Stimulated activated CD8-positive, alpha-beta memory T cell treated with anti-CD3 and anti-CD28 coated beads, Interleukin-12 subunit alpha, Interleukin-12 subunit beta, amount 100 ng/mL, for 4 hours (primary cell): ENCODE measurements around the gene GNL2.
"Not testable (repeated sequence)": the region's sequence is repeated elsewhere in the genome, so short reads cannot be mapped to it uniquely, and the experiment has no call there.

Experiments
- DNase-seq: peaks from one replicate; pipeline ENCODE4 v3.0.0-alpha.2; 2020; ENCODE audit warnings: low read depth

GNL2 gene

DNA sequence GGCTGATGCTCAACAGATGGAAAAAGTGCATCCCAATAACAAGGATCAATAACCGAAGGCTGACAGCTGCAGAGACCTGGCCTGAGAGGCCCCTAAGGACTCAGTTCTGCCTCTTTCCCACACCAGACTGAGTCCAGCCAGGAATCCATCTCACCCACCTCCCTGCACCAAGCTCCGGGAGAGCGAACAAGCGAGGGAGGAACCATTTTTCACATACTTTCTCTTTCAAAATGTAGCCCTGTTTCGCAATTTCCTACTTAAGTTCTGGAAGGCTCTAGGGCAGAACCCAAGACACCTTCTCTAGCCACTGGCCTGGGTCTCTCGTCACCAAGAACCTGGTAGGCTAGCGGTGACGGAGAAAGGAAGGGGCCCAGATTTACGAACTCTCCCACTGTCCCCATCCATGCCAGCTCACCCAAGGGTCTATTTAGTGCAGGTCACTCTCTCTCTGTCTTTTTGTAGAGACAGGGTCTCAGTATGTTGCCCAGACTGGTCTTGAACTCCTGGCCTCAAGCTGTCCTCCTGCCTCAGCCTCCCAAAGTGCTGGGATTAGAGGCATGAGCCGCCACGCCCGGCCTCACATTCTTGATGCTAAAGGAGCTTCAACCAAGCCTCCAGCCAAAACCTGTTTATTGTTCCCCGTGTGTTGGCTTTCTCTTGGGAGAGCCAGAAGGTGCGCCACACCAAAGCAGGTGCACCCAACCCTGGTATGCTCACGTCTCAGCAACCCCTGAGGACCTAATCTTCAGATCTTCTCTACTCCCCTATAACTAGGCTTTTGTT is 10.9 kb upstream of the GNL2 start:
- no peak for DNase-seq

DNA sequence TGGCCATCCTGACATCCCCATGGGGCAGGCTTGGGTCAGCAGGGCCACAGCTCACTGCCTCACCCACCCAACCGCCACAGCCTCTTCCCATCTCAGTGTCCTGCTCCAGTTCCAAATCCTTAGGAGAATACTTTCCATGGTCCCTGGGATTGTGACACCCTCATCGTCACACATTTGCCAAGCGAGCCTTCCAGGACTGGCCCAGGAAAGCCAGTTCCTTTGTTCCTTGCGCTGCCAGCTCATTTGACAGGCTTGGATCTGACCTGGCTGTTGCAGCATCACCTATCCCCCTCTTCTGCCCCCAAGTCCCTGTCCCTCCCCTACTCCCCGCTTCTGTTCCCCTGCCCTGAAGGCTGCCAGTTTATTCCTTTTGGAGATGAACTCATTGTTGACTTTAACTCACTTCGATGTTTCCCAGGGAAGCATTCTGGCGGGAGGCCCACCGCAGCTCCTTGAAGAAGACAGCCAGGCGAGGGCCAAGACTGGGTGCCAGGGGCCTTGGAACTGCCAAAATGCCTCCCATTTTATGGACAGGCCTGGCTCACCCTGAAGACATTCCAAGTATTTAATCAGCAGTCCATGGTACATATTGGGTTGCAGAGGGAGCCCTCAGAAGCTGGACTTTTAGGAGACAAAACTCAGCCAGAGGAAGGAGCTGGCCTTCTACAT is 10.2 kb upstream of the GNL2 start:
- no peak for DNase-seq

DNA sequence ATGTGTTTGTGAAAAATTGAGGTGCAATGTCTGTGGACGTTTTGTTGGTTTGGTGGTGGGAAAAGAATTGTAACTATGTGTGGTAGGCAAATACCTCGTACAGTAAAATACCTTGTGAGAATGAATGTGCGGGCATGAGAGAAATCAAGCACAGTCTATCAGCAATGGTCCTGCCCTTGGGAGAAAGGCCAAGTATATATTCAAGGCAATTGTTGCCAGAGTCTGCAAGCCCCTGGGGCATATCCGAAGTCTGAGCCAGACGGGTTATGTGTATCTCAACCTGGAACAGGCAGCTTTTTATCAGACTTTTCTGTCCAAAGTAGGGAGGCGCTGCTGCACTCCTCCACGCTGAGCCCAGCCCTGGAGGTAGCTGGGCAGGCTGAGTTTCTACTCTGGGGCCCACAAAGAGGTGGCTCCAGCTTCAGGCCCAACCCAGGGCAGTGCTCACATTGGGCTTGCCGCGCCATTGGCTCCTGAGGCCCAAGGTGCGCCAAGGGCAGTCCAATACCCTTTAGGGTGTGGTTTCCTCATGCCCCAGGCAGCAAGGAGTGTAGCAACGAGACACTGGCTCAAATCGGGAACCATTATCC is 9.4 kb upstream of the GNL2 start:
- DNase-seq, result no peak

DNA sequence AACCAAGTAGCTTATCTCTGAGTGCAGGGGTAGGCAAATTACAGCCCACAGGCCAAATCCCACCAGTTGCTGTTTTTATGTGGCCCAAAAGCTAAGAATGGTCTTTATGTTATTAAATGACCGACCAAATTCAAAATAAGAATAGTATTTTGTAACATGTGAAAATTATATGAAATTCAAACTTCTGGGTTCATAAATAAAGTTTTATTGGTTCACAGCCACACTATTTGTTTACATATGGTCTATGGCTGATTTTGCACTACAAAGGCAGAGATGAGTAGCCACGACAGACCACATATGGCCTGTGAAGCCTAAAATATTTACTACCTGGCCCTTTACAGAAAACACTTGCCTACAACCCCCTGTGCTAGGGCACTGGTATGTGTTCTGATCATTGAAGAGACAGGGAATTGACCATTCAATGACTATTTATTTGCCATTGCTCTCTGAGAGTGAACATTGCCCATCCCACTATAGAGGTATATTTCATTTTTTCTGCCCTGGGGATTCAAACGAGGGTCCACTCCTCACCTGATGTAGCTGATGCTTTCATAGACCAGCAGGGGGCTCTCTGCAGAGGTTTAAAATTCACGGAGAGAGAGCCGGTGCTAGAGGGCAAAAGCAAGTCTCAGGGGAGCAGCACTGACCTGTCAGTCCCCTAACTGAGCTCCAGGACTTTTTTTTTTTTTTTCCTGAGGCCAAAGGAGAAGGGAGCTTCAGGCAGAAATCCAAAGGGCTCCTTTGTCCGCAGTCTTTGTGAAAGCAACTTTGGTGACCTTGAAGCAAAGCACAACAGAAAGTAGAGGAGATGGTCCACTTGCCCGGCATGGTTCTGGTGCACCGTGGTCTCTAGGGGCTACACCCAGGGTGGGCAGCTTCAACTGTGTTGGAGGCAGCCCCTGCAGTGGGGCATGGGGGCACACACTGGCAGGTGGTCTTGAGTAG is 7.3 kb upstream of the GNL2 start:
- no peak for DNase-seq

DNA sequence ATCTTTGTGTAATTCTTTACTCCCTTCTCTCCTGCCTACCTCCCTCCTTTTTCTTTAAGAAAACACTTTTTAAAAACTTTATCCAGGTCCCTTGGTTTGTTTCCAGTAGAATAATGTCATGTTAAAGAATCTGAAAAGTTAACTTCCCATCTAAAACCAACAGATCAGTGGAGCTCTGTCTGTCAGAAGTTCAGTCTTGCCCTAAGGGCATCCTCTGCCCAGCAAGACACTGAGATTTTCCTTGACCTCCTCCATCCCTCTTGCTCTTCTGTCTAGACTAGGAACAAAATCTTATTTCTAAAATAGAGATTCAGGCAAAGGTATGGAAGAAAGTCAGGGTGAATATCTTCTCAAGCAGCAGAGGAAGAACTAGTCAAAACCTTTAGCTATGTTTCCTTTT is 5.7 kb upstream of the GNL2 start:
- DNase-seq, result no peak

DNA sequence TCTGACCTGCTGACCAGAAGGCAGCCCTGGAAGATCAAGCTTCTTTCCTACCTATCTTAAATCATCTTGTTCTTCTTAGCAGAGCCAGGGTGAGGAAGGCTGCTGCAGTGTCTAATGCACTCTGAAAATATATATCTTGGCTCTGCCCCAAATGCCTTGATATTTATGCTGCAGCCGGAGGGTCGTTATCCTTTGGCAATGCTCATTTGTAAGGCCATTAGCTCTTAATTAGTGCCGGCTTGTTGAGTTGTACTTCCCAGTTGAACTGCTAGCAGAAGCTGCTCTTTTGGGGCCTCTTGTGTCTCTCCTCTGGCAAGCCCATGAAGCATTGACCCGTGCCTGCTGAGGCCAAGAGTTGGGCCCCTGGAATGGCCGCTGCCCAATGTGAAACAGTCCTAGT is 4.2 kb upstream of the GNL2 start:
- DNase-seq, result no peak

DNA sequence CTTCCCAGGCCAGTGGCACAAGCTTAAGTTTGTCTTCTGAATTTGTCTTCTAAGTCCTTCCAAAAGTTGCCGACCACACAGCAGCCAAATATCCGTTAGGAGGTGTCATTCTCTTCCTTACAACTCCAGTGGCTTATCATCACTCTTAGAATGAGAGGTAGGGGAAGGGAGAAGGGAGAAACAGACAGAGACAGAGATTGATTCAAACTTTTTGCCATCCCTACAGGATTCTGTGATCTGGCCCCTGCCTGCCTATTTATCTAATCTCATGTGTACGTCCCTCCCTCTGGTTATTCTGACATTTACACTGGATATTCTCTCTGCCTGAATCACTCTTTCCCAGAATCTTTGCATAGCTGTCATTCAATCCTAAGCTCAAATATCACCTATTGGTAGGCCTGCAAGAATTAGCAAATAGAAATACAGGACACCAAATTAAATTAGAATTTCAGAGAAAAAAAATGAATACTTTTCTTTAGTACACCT is 488 bp upstream of the GNL2 start:
- no peak for DNase-seq

DNA sequence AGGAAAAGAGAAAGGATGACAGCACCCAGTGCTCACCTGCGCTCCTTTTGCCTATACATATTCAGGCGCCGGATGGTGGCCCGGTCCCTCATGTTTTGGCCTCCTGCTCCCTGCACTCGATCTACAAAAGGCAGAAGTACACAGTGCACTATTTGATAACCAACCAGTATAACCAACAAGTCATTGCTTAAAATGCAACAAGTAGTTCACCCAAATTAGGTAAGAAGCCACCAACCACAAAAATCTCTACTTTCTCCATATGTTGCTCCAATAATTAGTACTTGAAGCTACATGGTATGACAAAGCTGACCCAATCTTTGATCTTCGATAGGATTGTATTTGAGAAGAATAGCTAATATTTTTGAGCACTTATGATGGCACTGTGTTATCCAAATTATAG is 2.0 kb downstream of the GNL2 start:
- no peak for DNase-seq

DNA sequence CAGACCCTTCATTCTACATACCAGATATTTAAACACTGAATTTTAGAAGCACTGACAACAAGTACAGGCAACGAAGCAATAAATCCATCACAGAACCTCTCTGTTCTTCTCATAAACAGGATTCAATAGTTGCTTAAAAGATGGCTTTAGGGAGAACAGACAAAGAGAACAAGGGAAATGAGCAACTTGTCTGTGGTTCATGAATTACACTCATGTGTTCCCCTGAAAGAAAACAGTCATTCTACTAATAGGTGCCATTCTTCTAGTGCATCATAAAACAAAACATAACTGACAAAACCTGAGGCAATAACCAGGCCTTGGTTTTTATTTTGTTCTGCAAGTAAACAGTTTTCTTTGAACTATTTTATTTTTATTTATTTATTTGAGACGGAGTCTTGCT is 6.8 kb downstream of the GNL2 start:
- DNase-seq, result no peak

DNA sequence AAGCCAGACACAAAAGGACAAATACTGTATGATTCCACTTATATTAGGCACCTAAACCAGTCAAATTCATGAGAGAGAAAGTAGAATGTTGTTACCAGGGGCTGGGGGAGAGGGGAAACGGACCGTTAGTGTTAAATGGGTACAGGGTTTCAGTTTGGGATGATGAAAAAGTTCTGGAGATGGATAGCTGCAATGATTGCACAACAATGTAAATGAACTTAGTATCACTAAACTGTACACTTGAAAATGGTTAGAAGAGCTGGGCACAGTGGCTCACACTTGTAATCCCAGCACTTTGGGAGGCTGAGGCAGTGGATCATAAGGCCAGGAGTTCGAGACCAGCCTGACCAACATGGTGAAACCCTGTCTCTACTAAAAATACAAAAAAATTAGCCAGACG is 11.2 kb downstream of the GNL2 start:
- DNase-seq, result not testable (repeated sequence)

DNA sequence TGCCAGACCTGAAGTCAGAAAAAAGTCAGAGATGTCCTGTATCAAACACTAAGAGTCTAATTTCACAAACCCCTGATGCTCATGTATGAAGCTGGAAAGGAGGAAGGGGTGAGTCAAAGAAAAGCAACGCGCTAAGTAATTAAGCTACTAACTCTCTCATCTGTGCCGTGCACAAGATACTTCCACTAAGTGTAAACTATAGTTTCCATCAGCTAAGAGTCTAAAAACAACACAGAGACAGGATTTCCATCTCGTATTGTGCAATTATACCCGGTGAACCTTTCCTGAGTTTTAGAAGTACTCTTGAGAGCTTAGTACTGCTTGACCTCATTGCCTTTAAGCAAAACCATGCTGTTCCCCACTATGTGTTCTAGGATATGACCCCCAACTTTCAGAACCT is 20.0 kb downstream of the GNL2 start:
- no peak for DNase-seq

DNA sequence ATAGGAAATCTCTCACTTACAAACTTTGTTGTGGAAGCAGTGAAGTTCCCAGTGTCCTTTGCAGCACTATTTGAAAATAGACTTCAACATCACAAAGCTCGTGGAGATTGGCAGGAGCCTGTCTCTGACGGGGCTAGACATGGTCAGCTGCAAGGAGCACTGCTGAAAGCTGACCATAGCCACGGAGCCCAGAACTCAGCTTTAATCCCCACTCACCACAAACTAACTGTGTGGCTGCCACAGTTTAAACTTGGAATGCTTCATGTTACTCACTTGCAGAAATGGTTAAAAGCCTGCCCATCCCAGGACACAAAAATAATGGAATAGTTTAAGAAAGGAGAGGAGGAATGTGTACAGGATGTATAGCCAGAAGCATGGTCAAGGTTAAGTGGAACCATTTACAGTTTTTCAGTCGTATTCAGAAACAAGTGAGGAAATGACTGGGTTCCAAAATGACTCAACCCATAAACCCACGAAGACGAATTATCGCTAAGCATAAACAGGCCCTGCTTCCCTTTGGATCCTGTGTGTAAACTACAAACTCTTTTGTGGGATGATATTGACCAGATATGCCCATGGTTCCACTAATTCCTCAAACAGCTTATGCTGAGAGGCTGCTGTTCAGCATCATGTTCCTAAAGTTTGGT is 20.8 kb downstream of the GNL2 start:
- DNase-seq, result no peak

DNA sequence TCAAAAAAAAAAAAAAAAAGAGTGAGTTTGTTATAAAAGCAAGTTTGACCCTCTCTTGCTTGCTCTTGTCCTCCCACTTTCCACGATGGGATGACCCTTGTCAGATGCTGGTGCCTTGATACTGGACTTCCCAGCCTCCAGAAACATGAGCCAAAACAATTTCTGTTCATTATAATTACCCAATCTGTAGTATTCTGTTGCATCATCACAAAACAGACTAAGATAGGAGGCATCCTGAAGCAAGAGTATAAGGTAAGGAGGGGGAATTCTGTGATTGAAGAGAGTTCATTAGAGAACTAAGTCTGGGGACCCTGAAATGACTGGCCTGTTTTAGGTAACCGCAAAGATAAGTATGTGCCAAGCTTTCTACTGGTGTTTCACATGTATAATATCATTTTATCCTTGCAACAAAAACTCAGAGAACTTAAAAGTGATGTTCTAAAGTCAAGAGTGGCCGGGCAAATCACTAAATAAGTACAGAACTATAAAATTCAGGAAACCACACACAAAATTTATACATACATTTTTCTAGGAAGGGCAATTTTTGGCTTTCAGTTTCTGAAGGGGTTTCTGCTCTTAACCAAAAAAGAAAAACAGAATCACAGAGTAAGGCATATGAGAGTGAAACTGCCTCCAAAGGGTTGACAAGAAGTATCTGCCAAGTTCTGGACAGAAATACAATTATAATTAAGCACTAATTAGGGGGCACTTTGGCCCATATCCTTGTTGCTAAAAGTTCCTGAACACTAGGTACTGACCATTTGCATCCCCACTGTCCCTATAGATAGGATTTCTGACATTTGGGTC is 25.0 kb downstream of the GNL2 start:
- DNase-seq, result no peak

DNA sequence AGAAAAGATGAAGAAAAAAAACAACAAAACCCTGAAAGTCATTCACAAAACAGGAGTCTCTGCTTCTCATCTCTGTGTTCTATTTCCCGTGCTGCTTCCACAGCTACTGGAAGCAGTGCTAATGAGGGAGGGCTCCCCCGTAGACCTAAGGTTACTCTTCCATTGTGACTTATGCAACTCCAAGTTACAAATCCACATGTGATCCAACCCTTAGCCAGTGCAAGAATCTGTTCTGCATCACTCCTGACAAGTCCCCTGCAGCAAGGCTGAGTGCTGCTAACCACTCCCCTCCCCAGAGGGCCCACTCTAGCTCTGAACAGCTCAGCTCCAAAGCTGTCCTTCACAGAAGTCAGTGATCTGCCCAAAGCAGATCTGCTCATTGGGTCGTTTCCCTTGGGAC is 28.7 kb downstream of the GNL2 start:
- DNase-seq, result no peak

DNA sequence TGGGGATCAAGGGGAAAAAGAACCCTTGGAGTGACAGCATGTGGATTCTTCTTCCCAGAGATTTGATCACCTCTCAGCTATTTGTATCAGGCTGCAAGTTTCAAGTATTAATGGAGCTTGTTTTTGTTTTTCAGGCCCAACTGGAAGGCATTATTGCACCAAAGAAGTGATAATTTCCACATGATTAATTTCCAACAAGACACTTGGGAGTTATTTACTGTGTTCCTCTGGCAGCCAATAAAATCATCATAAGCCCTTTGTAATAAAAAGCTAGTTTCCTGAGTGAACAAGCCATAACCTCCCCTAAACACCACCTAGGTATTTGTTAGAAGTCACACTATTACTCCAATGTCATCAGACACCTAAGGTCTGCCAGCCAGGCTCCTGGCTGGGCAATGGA is 30.8 kb downstream of the GNL2 start:
- no peak for DNase-seq

DNA sequence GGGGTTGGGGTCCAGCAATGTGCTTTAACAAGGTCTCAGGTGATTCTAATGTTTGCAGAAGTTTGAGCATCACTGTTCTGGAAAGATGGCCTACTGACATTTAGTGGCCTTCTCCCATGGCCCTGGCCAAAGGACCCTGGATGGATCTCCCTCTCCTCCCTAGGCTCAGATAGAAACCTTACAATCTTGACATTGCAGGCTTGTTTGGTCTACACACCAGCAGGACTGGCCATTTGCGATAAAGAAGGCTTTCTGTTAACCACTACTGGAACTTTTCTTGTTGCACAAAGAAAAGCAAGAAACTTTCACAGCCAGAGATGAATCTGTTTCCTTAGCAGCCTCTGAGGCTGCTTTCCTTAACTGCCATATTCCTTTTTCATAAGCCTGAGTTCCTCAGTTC is 32.8 kb downstream of the GNL2 start:
- no peak for DNase-seq

DNA sequence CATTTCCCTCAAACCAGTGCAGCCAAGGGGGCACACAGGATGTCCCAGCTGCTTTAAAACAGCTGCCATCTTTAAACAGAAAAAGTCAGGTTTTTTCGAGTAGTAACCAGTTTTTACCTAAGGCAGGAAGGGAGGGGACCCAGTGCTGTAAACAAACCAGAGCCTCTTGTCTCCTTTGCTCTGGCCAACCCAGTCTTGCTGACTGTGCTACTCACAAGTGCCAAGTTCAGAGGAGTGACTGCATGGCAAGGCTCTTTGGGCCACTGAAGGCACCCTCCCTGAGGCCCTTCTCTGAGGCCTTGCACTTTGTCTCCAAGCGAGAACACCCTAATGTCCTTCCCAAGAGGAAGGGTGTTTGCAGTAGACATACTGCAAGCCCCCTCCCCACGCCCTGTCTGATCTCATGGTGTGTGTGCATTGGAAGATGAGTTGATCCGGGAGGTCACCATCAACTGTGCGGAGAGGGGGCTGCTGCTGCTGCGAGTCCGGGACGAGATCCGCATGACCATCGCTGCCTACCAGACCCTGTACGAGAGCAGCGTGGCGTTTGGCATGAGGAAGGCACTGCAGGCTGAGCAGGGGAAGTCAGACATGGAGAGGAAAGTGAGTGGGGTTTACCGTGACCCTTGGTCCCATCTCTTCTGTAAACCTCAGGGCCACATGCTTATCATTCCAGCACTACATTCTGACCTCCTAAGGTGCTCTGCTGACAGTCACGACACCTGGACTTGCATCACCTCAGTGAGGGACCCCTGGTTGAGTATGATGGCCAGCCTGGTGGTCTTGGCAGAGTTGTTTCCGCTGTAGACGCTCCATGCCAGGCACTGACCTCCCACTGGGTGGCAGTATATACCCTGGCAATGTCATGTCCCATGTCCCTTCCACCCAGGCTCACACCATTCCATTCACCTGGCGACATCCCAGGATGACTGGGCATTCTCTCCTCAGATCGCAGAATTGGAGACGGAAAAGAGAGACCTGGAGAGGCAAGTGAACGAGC is 34.3 kb downstream of the GNL2 start:
- DNase-seq, result no peak

DNA sequence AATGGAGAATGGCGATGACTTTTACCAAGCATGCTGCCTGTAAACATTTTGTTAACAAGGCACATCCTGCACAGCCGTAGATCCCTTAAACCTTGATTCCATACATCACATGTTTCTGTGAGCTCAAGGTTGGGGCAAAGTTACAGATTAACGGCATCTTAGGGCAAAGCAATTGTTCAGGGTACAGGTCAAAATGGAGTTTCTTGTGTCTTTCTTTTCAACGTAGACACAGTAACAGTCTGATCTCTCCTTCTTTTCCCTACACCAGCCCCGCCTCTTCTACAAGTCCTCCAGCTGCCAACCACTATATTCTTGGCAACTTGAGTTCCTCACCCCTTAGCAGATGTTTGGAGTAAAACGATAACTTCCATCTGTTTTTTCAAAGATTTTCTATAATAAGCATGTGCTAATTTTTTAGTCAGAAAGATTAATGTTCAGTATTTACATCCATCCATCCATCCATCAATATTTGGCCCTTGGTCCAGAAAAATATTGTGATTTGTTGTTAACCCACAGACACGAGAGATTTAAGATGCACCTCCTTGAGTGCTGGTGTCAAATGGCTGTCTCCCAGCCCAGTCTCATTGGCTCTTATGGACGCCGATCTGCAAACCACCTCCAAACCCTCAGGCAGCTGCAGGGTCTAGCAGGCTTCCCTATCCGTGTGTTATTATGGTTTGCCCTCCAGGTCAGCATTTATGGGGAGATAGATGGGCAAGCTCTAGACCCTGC is 35.2 kb downstream of the GNL2 start:
- no peak for DNase-seq

DNA sequence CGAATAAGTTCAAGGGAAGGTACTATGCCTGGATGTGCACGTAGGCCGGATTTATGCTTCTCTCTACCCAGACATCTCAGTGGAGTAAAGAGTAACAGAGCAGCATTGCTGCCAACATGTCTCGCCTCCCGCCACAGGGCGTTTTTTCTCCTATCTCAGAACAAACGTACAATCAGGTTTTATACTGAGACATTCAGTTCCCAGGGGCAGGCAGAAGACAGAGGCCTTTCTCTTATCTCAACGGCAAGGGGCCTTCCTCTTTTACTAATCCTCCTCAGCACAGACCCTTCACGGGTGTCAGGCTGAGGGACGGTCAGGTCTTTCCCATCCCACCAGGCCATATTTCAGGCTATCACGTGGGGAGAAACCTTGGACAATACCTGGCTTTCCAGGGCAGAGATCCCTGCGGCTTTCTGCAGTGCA is 35.8 kb downstream of the GNL2 start:
- DNase-seq, result not testable (repeated sequence)
